ENCODE data around the gene VWDE. TPM values are rescaled to one million over a fixed set of nuclear protein-coding genes. Genes with fewer than 3 reads are reported as not detected.

The VWDE gene
- polyA plus RNA-seq, 3 donors: not detected

DNA sequence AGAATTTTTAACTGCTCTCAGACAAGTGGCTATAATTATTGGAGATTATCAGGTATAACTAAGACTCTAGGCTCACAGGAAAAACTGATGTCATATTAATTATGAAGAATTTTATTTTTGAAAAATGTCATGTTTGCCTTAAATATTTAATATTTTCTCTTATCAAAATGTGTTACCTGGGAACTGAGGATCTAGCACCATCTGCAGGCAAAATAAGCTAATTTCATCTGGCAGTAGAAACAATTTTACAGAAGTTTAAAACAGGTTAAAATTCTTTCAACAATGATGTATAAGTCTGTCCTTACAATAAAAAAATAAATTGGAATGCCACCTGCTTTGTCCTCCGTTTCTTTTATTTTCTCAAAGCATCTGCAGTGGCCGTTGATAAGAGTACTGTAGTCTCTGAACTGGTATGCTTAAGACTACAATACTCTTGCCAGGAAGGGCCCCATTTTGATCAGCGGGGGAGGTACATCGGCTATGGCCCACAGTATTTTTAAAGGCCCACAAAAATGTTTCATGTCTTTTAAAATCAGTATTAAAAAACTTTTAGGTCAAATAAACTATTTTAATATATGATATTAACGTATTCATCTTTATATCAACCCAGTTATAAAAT, 81.3 kb downstream of the VWDE start:
- TF ChIP-seq, protein P1, sequence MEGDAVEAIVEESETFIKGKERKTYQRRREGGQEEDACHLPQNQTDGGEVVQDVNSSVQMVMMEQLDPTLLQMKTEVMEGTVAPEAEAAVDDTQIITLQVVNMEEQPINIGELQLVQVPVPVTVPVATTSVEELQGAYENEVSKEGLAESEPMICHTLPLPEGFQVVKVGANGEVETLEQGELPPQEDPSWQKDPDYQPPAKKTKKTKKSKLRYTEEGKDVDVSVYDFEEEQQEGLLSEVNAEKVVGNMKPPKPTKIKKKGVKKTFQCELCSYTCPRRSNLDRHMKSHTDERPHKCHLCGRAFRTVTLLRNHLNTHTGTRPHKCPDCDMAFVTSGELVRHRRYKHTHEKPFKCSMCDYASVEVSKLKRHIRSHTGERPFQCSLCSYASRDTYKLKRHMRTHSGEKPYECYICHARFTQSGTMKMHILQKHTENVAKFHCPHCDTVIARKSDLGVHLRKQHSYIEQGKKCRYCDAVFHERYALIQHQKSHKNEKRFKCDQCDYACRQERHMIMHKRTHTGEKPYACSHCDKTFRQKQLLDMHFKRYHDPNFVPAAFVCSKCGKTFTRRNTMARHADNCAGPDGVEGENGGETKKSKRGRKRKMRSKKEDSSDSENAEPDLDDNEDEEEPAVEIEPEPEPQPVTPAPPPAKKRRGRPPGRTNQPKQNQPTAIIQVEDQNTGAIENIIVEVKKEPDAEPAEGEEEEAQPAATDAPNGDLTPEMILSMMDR (IDR thresholded peaks at IDR 0.05): peak; percentile 68
- Histone ChIP-seq H3K4me1 (ENCODE audit: control insufficient read depth in 1 of 2, insufficient read depth in 2 of 2, low read length in 2 of 2) (no peaks in the 10 kb centered on the region), H3K4me3 (replicated peaks in 1 of 3; ENCODE audit: low read depth in 2 of 3, low read length in 3 of 3) (no peak overlapping the region), H3K27me3 (ENCODE audit: control insufficient read depth in 2 of 2, insufficient read depth in 2 of 2, low read length in 2 of 2) (no peaks in the 10 kb centered on the region), H3K4me2 (replicated peaks; ENCODE audit: extremely low read depth, low read length, poor library complexity, severe bottlenecking) (no peak overlapping the region), H3K36me3 (replicated peaks in 1 of 2; ENCODE audit: control insufficient read depth in 1 of 2, insufficient read depth in 2 of 2, low read length in 2 of 2) (no peaks in the 10 kb centered on the region), H3K79me2 (ENCODE audit: insufficient read depth, low read length) (no peaks in the 10 kb centered on the region), H2AFZ (ENCODE audit: insufficient read depth, low read depth, low read length, poor library complexity, severe bottlenecking) (no peak overlapping the region), H3K9me3 (replicated peaks in 1 of 2; ENCODE audit: control insufficient read depth in 1 of 2, insufficient read depth in 1 of 2, low read length in 2 of 2) (no peaks in the 10 kb centered on the region), H3K9ac (ENCODE audit: insufficient read depth, low read length, poor library complexity, severe bottlenecking) (no peak overlapping the region), H4K20me1 (ENCODE audit: insufficient read depth, low read length) (no peaks in the 10 kb centered on the region), H3K27ac (ENCODE audit: low read depth in 1 of 2, low read length in 2 of 2) (no peak overlapping the region)
- Mint-ChIP-seq H3K36me3 (no peaks in the 10 kb centered on the region), H3K4me3 (no peak overlapping the region), H3K4me1 (no peaks in the 10 kb centered on the region), H3K27me3 (ENCODE audit: low read depth in 3 of 3) (no peaks in the 10 kb centered on the region), H3K9me3 (no peaks in the 10 kb centered on the region), H3K27ac (no peak overlapping the region)
- intact Hi-C loops (cut with micrococcal nuclease): loop anchor here in 1 of 2 donors (10.0 kb wide), 1 partner anchor 258 kb away; no protein-coding TSS in a partner anchor
- DNase-seq: peak in 1 of 3 donors; percentile 1
- WGBS (ENCODE audit: insufficient coverage): 43% methylated on average over 2 of the region's 5 CpGs

GRCh38 chr7:12320987-12321647, 82.5 kb downstream of the VWDE start:
- Histone ChIP-seq H3K4me1 (ENCODE audit: control insufficient read depth in 1 of 2, insufficient read depth in 2 of 2, low read length in 2 of 2) (no peaks in the 10 kb centered on the region), H3K27ac (ENCODE audit: low read depth in 1 of 2, low read length in 2 of 2) (no peak overlapping the region), H3K4me3 (replicated peaks in 1 of 3; ENCODE audit: low read depth in 2 of 3, low read length in 3 of 3) (no peak overlapping the region), H3K27me3 (ENCODE audit: control insufficient read depth in 2 of 2, insufficient read depth in 2 of 2, low read length in 2 of 2) (no peaks in the 10 kb centered on the region), H3K9me3 (replicated peaks in 1 of 2; ENCODE audit: control insufficient read depth in 1 of 2, insufficient read depth in 1 of 2, low read length in 2 of 2) (no peaks in the 10 kb centered on the region), H2AFZ (ENCODE audit: insufficient read depth, low read depth, low read length, poor library complexity, severe bottlenecking) (no peak overlapping the region), H4K20me1 (ENCODE audit: insufficient read depth, low read length) (no peaks in the 10 kb centered on the region), H3K36me3 (replicated peaks in 1 of 2; ENCODE audit: control insufficient read depth in 1 of 2, insufficient read depth in 2 of 2, low read length in 2 of 2) (no peaks in the 10 kb centered on the region), H3K9ac (ENCODE audit: insufficient read depth, low read length, poor library complexity, severe bottlenecking) (no peak overlapping the region), H3K4me2 (replicated peaks; ENCODE audit: extremely low read depth, low read length, poor library complexity, severe bottlenecking) (no peak overlapping the region), H3K79me2 (ENCODE audit: insufficient read depth, low read length) (no peaks in the 10 kb centered on the region)
- Mint-ChIP-seq H3K9me3 (no peaks in the 10 kb centered on the region), H3K27me3 (ENCODE audit: low read depth in 3 of 3) (no peaks in the 10 kb centered on the region), H3K4me1 (no peaks in the 10 kb centered on the region), H3K36me3 (no peaks in the 10 kb centered on the region), H3K27ac (no peak overlapping the region), H3K4me3 (no peak overlapping the region)
- DNase-seq: no peak
- 83% methylated on average over 1 of the region's 2 CpGs for WGBS (ENCODE audit: insufficient coverage)
- intact Hi-C loops (cut with micrococcal nuclease): loop anchor here in 1 of 2 donors (10.0 kb wide), 1 partner anchor 256 kb away; no protein-coding TSS in a partner anchor
- TF ChIP-seq, protein P1 (IDR thresholded peaks at IDR 0.05): no peak
